CD4-positive, CD25-positive, alpha-beta regulatory T cell (primary cell): ENCODE measurements around the gene MGAT4B. TPM values are rescaled to one million over a fixed set of nuclear protein-coding genes. Genes with fewer than 3 reads are reported as not detected.

Source experiments
- ATAC-seq, 2 donors: fragments of 150-1000 bp; cut with Tn5 transposase; one replicate each; pipeline ENCODE4 v1.10.0; 2021; ENCODE audit warnings: low read depth in 2 of 2, moderate number of reproducible peaks in 2 of 2, moderate library complexity in 1 of 2
- DNase-seq, 3 donors: peaks; one replicate each; pipeline versions ENCODE4 v3.0.0 to v3.0.0-alpha.2; 2012 to 2022; ENCODE audit warnings: mixed read lengths in 1 of 3
- H3K27ac ChIP-seq: one replicate; pipeline ENCODE4 v1.7.0; 2013; ENCODE audit warnings: mild to moderate bottlenecking, low read length; ENCODE audit not compliant: insufficient read depth, poor library complexity, severe bottlenecking
- H3K27me3 ChIP-seq: one replicate; pipeline ENCODE4 v1.7.0; 2013; ENCODE audit warnings: low read length; ENCODE audit not compliant: control insufficient read depth, insufficient read depth
- H3K36me3 ChIP-seq: one replicate; pipeline ENCODE4 v1.7.0; 2013; ENCODE audit warnings: mild to moderate bottlenecking, low read length, moderate library complexity; ENCODE audit not compliant: control insufficient read depth, insufficient read depth
- H3K4me1 ChIP-seq: 2 replicates; pipeline ENCODE4 v1.7.0; 2013; ENCODE audit warnings: mild to moderate bottlenecking, low read length; ENCODE audit not compliant: insufficient read depth, control insufficient read depth, poor library complexity, severe bottlenecking
- H3K4me3 ChIP-seq: one replicate; pipeline ENCODE4 v1.7.0; 2013; ENCODE audit warnings: low read depth, mild to moderate bottlenecking, low read length, moderate library complexity
- H3K9me3 ChIP-seq, 2 experiments: 1 replicate in 1 of 2; 2 replicates in 1 of 2; pipeline ENCODE4 v1.7.0; 2013; ENCODE audit warnings: low read length in 2 of 2, mild to moderate bottlenecking in 1 of 2, moderate library complexity in 1 of 2; ENCODE audit not compliant: control insufficient read depth in 2 of 2
- H3K27ac Mint-ChIP-seq, 3 donors: one replicate each; pipeline ENCODE4 v1.8.0; 2020 to 2022; ENCODE audit warnings: mild to moderate bottlenecking in 3 of 3, mixed read lengths in 3 of 3, moderate library complexity in 2 of 3
- H3K27me3 Mint-ChIP-seq: one replicate; pipeline ENCODE4 v1.8.0; 2022; ENCODE audit warnings: mild to moderate bottlenecking, mixed read lengths
- H3K36me3 Mint-ChIP-seq: one replicate; pipeline ENCODE4 v1.8.0; 2020; ENCODE audit warnings: mixed read lengths
- H3K4me1 Mint-ChIP-seq, 4 donors: one replicate each; pipeline ENCODE4 v1.8.0; 2020 to 2022; ENCODE audit warnings: mixed read lengths in 4 of 4, mild to moderate bottlenecking in 1 of 4
- H3K4me3 Mint-ChIP-seq, 4 donors: one replicate each; pipeline ENCODE4 v1.8.0; 2020 to 2022; ENCODE audit warnings: mild to moderate bottlenecking in 4 of 4, mixed read lengths in 4 of 4, moderate library complexity in 3 of 4
- H3K9me3 Mint-ChIP-seq, 7 donors: one replicate each; pipeline ENCODE4 v1.8.0; 2020 to 2022; ENCODE audit warnings: mixed read lengths in 7 of 7, mild to moderate bottlenecking in 3 of 7, moderate library complexity in 2 of 7
- polyA plus RNA-seq, 4 donors: library from polyadenylated mRNA; unstranded; fragments of 300-500 nt; fragmentation: Illumina TruSeq; gene quantifications; one replicate each; pipeline ENCODE4 v1.2.3, GENCODE V29; 2021
- total RNA-seq: library from RNA; stranded (reverse); gene quantifications from one replicate; pipeline ENCODE4 v1.2.3, GENCODE V29; 2022

Gene MGAT4B
- total and polyA plus RNA-seq, 5 donors from 2014 or later: 11.9 to 134 (median 15.4) TPM

GRCh38 chr5:179769271-179769670 is 37.4 kb downstream of the MGAT4B start:
- no peaks in the 10 kb centered on the region for H3K4me1 ChIP-seq
- no peak overlapping the region for H3K4me3 ChIP-seq
- DNase-seq (no peak), ATAC-seq (no peak)
- Mint-ChIP-seq H3K36me3 (peaks cover 60% of the 10 kb centered on the region), H3K27me3 (no peaks in the 10 kb centered on the region), H3K9me3 (no peaks in the 10 kb centered on the region), H3K4me3 (no peak overlapping the region), H3K4me1 (peaks cover 5 to 19% (median 12%) of the 10 kb centered on the region in 4 donors), H3K27ac (peak overlapping the region in 1 of 3 donors; percentile 78)
- H3K36me3 ChIP-seq: peaks cover 87% of the 10 kb centered on the region
- H3K27ac ChIP-seq: no peak overlapping the region
- H3K27me3 ChIP-seq: no peaks in the 10 kb centered on the region
- H3K9me3 ChIP-seq: no peaks in the 10 kb centered on the region

GRCh38 chr5:179768326-179769085 is 38.2 kb downstream of the MGAT4B start:
- peaks cover 4% of the 10 kb centered on the region for H3K4me1 ChIP-seq
- H3K4me3 ChIP-seq: no peak overlapping the region
- no peaks in the 10 kb centered on the region for H3K9me3 ChIP-seq
- Mint-ChIP-seq H3K27ac (no peak overlapping the region), H3K36me3 (peaks cover 54% of the 10 kb centered on the region), H3K4me1 (peaks cover 5 to 22% (median 16%) of the 10 kb centered on the region in 4 donors), H3K9me3 (no peaks in the 10 kb centered on the region), H3K4me3 (no peak overlapping the region), H3K27me3 (no peaks in the 10 kb centered on the region)
- no peak overlapping the region for H3K27ac ChIP-seq
- no peaks in the 10 kb centered on the region for H3K27me3 ChIP-seq
- peaks cover 81% of the 10 kb centered on the region for H3K36me3 ChIP-seq
- DNase-seq (no peak), ATAC-seq (no peak)

GRCh38 chr5:179767496-179768100 is 39.1 kb downstream of the MGAT4B start:
- Histone ChIP-seq H3K9me3 (no peaks in the 10 kb centered on the region), H3K27ac (no peak overlapping the region), H3K36me3 (peaks cover 73% of the 10 kb centered on the region), H3K27me3 (no peaks in the 10 kb centered on the region), H3K4me3 (no peak overlapping the region), H3K4me1 (peaks cover 7% of the 10 kb centered on the region)
- H3K27me3 Mint-ChIP-seq: no peaks in the 10 kb centered on the region
- peaks cover 47% of the 10 kb centered on the region for H3K36me3 Mint-ChIP-seq
- H3K9me3 Mint-ChIP-seq: no peaks in the 10 kb centered on the region
- peaks cover 11 to 30% (median 24%) of the 10 kb centered on the region in 4 donors for H3K4me1 Mint-ChIP-seq
- H3K4me3 Mint-ChIP-seq: no peak overlapping the region
- no peak for DNase-seq
- peak overlapping the region in 1 of 3 donors; percentile 25 for H3K27ac Mint-ChIP-seq
- no peak for ATAC-seq

- no peaks in the 10 kb centered on the region for H3K27me3 ChIP-seq
- peaks cover 68% of the 10 kb centered on the region for H3K36me3 ChIP-seq
- no peak for DNase-seq
- H3K36me3 Mint-ChIP-seq: peaks cover 40% of the 10 kb centered on the region
- no peaks in the 10 kb centered on the region for H3K9me3 ChIP-seq
- peak overlapping the region in 2 of 3 donors; percentile 25 to 35 for H3K27ac Mint-ChIP-seq
- no peaks in the 10 kb centered on the region for H3K9me3 Mint-ChIP-seq
- ATAC-seq: no peak
- H3K4me1 ChIP-seq: peaks cover 14% of the 10 kb centered on the region
- peaks cover 16 to 37% (median 29%) of the 10 kb centered on the region in 4 donors for H3K4me1 Mint-ChIP-seq
- no peak overlapping the region for H3K27ac ChIP-seq
- H3K27me3 Mint-ChIP-seq: no peaks in the 10 kb centered on the region
- no peak overlapping the region for H3K4me3 Mint-ChIP-seq
- no peak overlapping the region for H3K4me3 ChIP-seq
Observed at GRCh38 chr5:179766726-179767455, 39.8 kb downstream of the MGAT4B start.

GRCh38 chr5:179766021-179766725 is 40.5 kb downstream of the MGAT4B start:
- peaks cover 61% of the 10 kb centered on the region for H3K36me3 ChIP-seq
- peak overlapping the region in 1 of 4 donors; percentile 28 for H3K4me3 Mint-ChIP-seq
- H3K27ac ChIP-seq: no peak overlapping the region
- H3K9me3 ChIP-seq: no peaks in the 10 kb centered on the region
- H3K4me3 ChIP-seq: no peak overlapping the region
- H3K27ac Mint-ChIP-seq: peak overlapping the region in 1 of 3 donors; percentile 35
- DNase-seq: no peak
- no peak for ATAC-seq
- H3K9me3 Mint-ChIP-seq: no peaks in the 10 kb centered on the region
- H3K27me3 Mint-ChIP-seq: no peaks in the 10 kb centered on the region
- H3K36me3 Mint-ChIP-seq: peaks cover 36% of the 10 kb centered on the region
- peaks cover 20% of the 10 kb centered on the region for H3K4me1 ChIP-seq
- no peaks in the 10 kb centered on the region for H3K27me3 ChIP-seq
- H3K4me1 Mint-ChIP-seq: peaks cover 17 to 44% (median 34%) of the 10 kb centered on the region in 4 donors

- H3K4me3 Mint-ChIP-seq: no peak overlapping the region
- no peak for ATAC-seq
- H3K4me1 ChIP-seq: peaks cover 25% of the 10 kb centered on the region
- H3K27ac Mint-ChIP-seq: peak overlapping the region; percentile 35 to 64 (median 60)
- no peak overlapping the region for H3K27ac ChIP-seq
- H3K36me3 Mint-ChIP-seq: peaks cover 28% of the 10 kb centered on the region
- H3K4me1 Mint-ChIP-seq: peaks cover 21 to 50% (median 37%) of the 10 kb centered on the region in 4 donors
- no peaks in the 10 kb centered on the region for H3K9me3 ChIP-seq
- H3K27me3 ChIP-seq: no peaks in the 10 kb centered on the region
- H3K36me3 ChIP-seq: peaks cover 53% of the 10 kb centered on the region
- no peaks in the 10 kb centered on the region for H3K9me3 Mint-ChIP-seq
- H3K27me3 Mint-ChIP-seq: no peaks in the 10 kb centered on the region
- H3K4me3 ChIP-seq: no peak overlapping the region
- no peak for DNase-seq
Observed at GRCh38 chr5:179765400-179765799, 41.3 kb downstream of the MGAT4B start.

- Mint-ChIP-seq H3K4me3 (no peak overlapping the region), H3K36me3 (peaks cover 21% of the 10 kb centered on the region), H3K27ac (peak overlapping the region in 1 of 3 donors; percentile 82), H3K4me1 (peaks cover 26 to 64% (median 50%) of the 10 kb centered on the region in 4 donors), H3K27me3 (no peaks in the 10 kb centered on the region), H3K9me3 (no peaks in the 10 kb centered on the region)
- peaks cover 40% of the 10 kb centered on the region for H3K36me3 ChIP-seq
- ATAC-seq (no peak), DNase-seq (no peak)
- no peaks in the 10 kb centered on the region for H3K27me3 ChIP-seq
- no peak overlapping the region for H3K27ac ChIP-seq
- no peaks in the 10 kb centered on the region for H3K9me3 ChIP-seq
- H3K4me3 ChIP-seq: no peak overlapping the region
- peaks cover 38% of the 10 kb centered on the region for H3K4me1 ChIP-seq
Observed at GRCh38 chr5:179764056-179764455, 42.6 kb downstream of the MGAT4B start.
